Suprapubic skin (tissue), 4 donors: ENCODE data around the gene MEI1. TPM values are rescaled to one million over a fixed set of nuclear protein-coding genes. Genes with fewer than 3 reads are reported as not detected.
"Not testable (repeated sequence)": the region's sequence is repeated elsewhere in the genome, so short reads cannot be mapped to it uniquely, and the experiment has no call there.

Experiments
- DNase-seq, 2 donors: peaks; one replicate each; pipeline ENCODE4 v3.0.0-alpha.2; 2019; ENCODE audit warnings: low spot score in 2 of 2
- H3K27ac ChIP-seq: fragments of 200-600 bp; sonication (generic); one replicate; pipeline ENCODE4 v1.5.1; 2019
- H3K27me3 ChIP-seq: fragments of 200-600 bp; sonication (generic); one replicate; pipeline ENCODE4 v1.5.1; 2019
- H3K36me3 ChIP-seq: fragments of 200-600 bp; sonication (generic); one replicate; pipeline ENCODE4 v1.5.1; 2019
- H3K4me1 ChIP-seq: fragments of 200-600 bp; sonication (generic); one replicate; pipeline ENCODE4 v1.5.1; 2019
- H3K4me3 ChIP-seq: fragments of 200-600 bp; sonication (generic); one replicate; pipeline ENCODE4 v1.5.1; 2019; ENCODE audit warnings: mild to moderate bottlenecking
- H3K9me3 ChIP-seq: fragments of 200-600 bp; sonication (generic); one replicate; pipeline ENCODE4 v1.5.1; 2019
- EP300 ChIP-seq: sonication (generic); formaldehyde crosslinking; IDR thresholded peaks from one replicate; pipeline ENCODE4 v1.6.1; 2017; ENCODE audit warnings: antibody characterized with exemption
- POLR2A ChIP-seq, 2 donors: fragments of 450-650 bp; IDR thresholded peaks; one replicate each; pipeline ENCODE4 v1.6.1; 2017; ENCODE audit warnings: antibody characterized with exemption in 2 of 2, mild to moderate bottlenecking in 2 of 2, moderate library complexity in 2 of 2
- POLR2AphosphoS5 ChIP-seq, 3 donors: sonication (generic); formaldehyde crosslinking; IDR thresholded peaks; one replicate each; pipeline ENCODE4 v1.6.1; 2017; ENCODE audit warnings: antibody characterized with exemption in 3 of 3
- WGBS: methylation state at CpG from one replicate; pipeline ENCODE4 v1.1.5; 2018; 5-methylcytosine and 5-hydroxymethylcytosine counted together
- total RNA-seq, 4 donors: library from RNA; depleted of rRNA; stranded (reverse); fragments of >200 nt; gene quantifications; one replicate each; pipeline ENCODE4 v1.1.0, GENCODE V29; 2016
- TF ChIP-seq, protein P1 (sequence below), 2 donors: fragments of 200-600 bp in 1 of 2; fragments of 450-650 bp in 1 of 2; sonication (generic) in 1 of 2; IDR thresholded peaks; one replicate each; pipeline ENCODE4 v1.5.1; 2016 to 2019; ENCODE audit warnings: antibody characterized with exemption in 2 of 2, mild to moderate bottlenecking in 1 of 2, moderate library complexity in 1 of 2

The MEI1 gene
- total RNA-seq, 4 donors from 2014 or later = 0.72 to 5.0 TPM; not detected in 2

DNA sequence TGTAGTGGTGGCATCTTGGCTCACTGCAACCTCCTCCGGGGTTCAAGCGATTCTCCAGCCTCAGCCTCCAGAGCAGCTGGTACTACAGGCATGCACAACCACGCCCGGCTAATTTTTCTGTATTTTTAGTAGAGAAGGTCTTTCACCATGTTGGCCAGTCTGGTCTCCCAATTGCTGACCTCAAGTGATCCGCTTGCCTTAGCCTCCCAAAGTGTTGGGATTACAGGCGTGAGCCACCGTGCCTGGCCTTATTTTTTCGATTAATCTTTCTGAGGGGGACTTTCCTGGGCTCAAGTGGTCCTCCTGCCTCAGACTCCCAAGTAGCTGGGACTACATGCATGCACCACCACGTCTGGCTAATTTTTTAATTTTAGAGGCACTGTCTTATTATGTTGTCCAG is 16.3 kb upstream of the MEI1 start:
- H3K27ac ChIP-seq = no peak overlapping the region
- peaks cover 26% of the 10 kb centered on the region for H3K36me3 ChIP-seq
- H3K9me3 ChIP-seq = no peaks in the 10 kb centered on the region
- 92% methylated on average over 9 of the region's 9 CpGs for WGBS
- no peak for DNase-seq
- H3K4me3 ChIP-seq = peak overlapping the region; percentile 64
- H3K27me3 ChIP-seq = no peaks in the 10 kb centered on the region
- TF ChIP-seq, protein P1, sequence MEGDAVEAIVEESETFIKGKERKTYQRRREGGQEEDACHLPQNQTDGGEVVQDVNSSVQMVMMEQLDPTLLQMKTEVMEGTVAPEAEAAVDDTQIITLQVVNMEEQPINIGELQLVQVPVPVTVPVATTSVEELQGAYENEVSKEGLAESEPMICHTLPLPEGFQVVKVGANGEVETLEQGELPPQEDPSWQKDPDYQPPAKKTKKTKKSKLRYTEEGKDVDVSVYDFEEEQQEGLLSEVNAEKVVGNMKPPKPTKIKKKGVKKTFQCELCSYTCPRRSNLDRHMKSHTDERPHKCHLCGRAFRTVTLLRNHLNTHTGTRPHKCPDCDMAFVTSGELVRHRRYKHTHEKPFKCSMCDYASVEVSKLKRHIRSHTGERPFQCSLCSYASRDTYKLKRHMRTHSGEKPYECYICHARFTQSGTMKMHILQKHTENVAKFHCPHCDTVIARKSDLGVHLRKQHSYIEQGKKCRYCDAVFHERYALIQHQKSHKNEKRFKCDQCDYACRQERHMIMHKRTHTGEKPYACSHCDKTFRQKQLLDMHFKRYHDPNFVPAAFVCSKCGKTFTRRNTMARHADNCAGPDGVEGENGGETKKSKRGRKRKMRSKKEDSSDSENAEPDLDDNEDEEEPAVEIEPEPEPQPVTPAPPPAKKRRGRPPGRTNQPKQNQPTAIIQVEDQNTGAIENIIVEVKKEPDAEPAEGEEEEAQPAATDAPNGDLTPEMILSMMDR (IDR thresholded peaks at IDR 0.05) = no peak
- peaks cover 17% of the 10 kb centered on the region for H3K4me1 ChIP-seq

DNA sequence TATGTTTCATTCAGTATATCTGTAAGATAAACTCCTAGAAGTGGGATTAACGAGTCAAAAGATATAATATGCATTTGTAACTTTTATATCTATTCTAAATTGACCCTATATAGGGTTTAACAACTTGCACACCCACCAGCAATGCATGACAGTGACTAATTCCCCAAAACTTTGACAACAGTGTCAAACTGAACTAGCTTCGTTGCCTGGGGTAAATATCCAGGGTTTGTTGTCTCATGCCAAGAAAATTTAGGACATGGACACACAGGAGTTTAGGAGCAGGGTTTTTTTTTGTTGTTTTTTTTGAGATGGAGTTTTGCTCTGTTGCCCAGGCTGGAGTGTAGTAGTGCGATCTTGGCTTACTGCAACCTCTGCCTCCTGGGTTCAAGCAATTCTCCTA is 15.7 kb upstream of the MEI1 start:
- H3K36me3 ChIP-seq = peaks cover 21% of the 10 kb centered on the region
- WGBS = 82% methylated on average over 3 of the region's 3 CpGs
- TF ChIP-seq POLR2AphosphoS5 (IDR thresholded peaks at IDR 0.05) = no peak
- TF ChIP-seq, protein P1 (IDR thresholded peaks at IDR 0.05) = no peak
- TF ChIP-seq EP300 = no peak
- TF ChIP-seq POLR2A (IDR thresholded peaks at IDR 0.05) = no peak
- H3K4me3 ChIP-seq = no peak overlapping the region
- H3K27me3 ChIP-seq = no peaks in the 10 kb centered on the region
- no peaks in the 10 kb centered on the region for H3K9me3 ChIP-seq
- H3K27ac ChIP-seq = no peak overlapping the region
- DNase-seq = no peak
- H3K4me1 ChIP-seq = peaks cover 17% of the 10 kb centered on the region

DNA sequence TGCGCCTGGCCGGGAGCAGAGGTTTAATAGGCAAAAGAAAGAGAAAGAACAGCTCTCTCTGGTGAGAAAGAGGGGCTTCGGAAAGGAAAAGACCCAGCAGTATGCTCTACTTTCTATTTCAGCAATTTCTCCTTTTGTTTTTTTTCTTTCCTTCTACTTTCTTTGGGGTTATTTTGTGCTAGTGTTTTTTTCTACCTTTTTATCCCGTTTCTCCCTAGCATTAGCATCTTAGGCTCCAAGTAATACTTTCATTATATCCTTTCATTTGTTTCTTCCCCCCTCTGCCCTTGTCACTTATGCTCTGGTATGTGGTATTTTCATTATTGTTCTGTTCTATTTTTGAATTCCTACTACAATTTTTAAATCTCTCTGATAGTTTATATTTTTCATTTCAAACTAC is 15.1 kb upstream of the MEI1 start:
- Histone ChIP-seq H3K4me1 (peaks cover 21% of the 10 kb centered on the region), H3K27me3 (no peaks in the 10 kb centered on the region), H3K9me3 (no peaks in the 10 kb centered on the region), H3K36me3 (peaks cover 15% of the 10 kb centered on the region), H3K4me3 (no peak overlapping the region), H3K27ac (no peak overlapping the region)
- TF ChIP-seq POLR2AphosphoS5 (IDR thresholded peaks at IDR 0.05) = no peak
- no peak for TF ChIP-seq EP300
- TF ChIP-seq POLR2A (IDR thresholded peaks at IDR 0.05) = no peak
- TF ChIP-seq, protein P1 (IDR thresholded peaks at IDR 0.05) = no peak
- 85% methylated on average over 4 of the region's 4 CpGs for WGBS
- DNase-seq = no peak

DNA sequence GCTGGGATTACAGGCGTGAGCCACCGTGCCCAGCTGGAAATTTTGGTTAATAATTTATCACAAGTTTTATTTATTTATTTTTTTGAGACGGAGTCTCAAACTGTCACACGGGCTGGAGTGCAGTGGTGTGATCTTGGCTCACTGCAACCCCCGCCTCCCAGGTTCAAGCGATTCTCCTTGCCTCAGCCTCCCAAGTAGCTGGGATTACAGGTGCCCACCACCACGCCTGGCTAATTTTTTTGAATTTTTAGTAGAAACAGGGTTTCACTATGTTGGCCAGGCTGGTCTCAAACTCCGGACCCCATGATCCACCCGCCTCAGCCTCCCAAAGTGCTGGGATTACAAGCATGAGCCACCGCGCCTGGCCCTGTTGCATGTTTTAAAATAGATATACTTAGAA is 12.4 kb upstream of the MEI1 start:
- Histone ChIP-seq H3K4me3 (peak overlapping the region; percentile 66), H3K4me1 (peaks cover 25% of the 10 kb centered on the region)
- WGBS = 91% methylated on average over 11 of the region's 11 CpGs
- H3K36me3 ChIP-seq, H3K9me3 ChIP-seq, H3K27me3 ChIP-seq, H3K27ac ChIP-seq, DNase-seq: not testable (repeated sequence)

DNA sequence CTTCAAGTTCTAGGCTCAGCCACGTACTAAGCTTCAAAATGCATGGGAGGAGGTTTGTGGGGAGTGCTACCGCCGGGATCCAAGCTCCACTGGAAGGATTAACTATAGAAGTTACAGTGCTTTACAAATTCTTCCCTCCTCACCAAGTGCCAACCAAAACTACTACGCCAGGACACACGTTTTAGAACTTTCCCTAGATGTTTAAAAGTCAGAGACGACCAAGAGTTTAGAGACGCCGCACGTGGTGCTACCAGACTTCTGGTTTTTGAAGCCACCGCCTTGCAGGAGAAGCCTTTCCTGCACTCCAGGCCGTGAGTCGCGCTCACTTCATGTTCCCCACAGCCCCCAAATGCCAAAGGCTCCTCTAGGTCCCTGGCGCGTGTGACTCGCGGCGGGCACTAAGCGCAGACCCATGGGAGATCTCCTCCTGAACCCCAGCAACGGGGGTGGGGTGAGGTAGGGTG is 11.4 kb upstream of the MEI1 start:
- H3K27me3 ChIP-seq = no peaks in the 10 kb centered on the region
- no peaks in the 10 kb centered on the region for H3K9me3 ChIP-seq
- H3K4me3 ChIP-seq = peak overlapping the region; percentile 66
- H3K36me3 ChIP-seq = no peaks in the 10 kb centered on the region
- 3% methylated on average over 20 of the region's 20 CpGs for whole genome bisulfite sequencing
- H3K4me1 ChIP-seq = peaks cover 21% of the 10 kb centered on the region
- TF ChIP-seq EP300 (no peak), POLR2AphosphoS5 (IDR thresholded peaks at IDR 0.05) (no peak), POLR2A (IDR thresholded peaks at IDR 0.05) (no peak)
- TF ChIP-seq, protein P1 (IDR thresholded peaks at IDR 0.05) = no peak
- peak overlapping the region; percentile 95 for H3K27ac ChIP-seq
- no peak for DNase-seq
